WERI-Rb-1 (cell line): ENCODE results near the gene SESN2.
"Not testable (repeated sequence)": the region's sequence is repeated elsewhere in the genome, so short reads cannot be mapped to it uniquely, and the experiment has no call there.

Source experiments
- DNase-seq: peaks from one replicate; pipeline ENCODE4 v3.0.0-alpha.2; 2020
- H3K27ac ChIP-seq: fragments of 250-450 bp; sonication (Bioruptor Pico); 2 replicates; pipeline ENCODE4 v1.5.1; 2020; ENCODE audit warnings: mild to moderate bottlenecking, moderate library complexity
- H3K27me3 ChIP-seq: fragments of 250-450 bp; sonication (Bioruptor Pico); 2 replicates; pipeline ENCODE4 v1.5.1; 2021; ENCODE audit warnings: mild to moderate bottlenecking, low read depth, moderate library complexity; ENCODE audit not compliant: insufficient read depth, severe bottlenecking
- H3K36me3 ChIP-seq: fragments of 250-450 bp; sonication (Bioruptor Pico); 2 replicates; pipeline ENCODE4 v1.5.1; 2020; ENCODE audit warnings: mild to moderate bottlenecking, moderate library complexity
- H3K4me3 ChIP-seq: 2 replicates; pipeline ENCODE4 v1.5.1; 2011; ENCODE audit warnings: low read depth, mild to moderate bottlenecking, control low read depth, low read length
- H3K9me3 ChIP-seq: fragments of 250-450 bp; sonication (Bioruptor Pico); 2 replicates; pipeline ENCODE4 v1.5.1; 2021; ENCODE audit warnings: mild to moderate bottlenecking, moderate library complexity; ENCODE audit not compliant: severe bottlenecking
- CTCF ChIP-seq: IDR thresholded peaks from 2 replicates; pipeline ENCODE4 v1.5.1; 2011; ENCODE audit warnings: low read depth, mild to moderate bottlenecking, control low read depth, inconsistent platforms, low read length

SESN2 gene

GRCh38 chr1:28317014-28317413 is 57.7 kb downstream of the SESN2 start:
- H3K36me3 ChIP-seq = no peaks in the 10 kb centered on the region
- H3K9me3 ChIP-seq = no peaks in the 10 kb centered on the region
- TF ChIP-seq CTCF = no peak
- DNase-seq = no peak
- H3K27me3 ChIP-seq = no peaks in the 10 kb centered on the region
- H3K27ac ChIP-seq = no peak overlapping the region
- no peak overlapping the region for H3K4me3 ChIP-seq

GRCh38 chr1:28322194-28322593 is 62.9 kb downstream of the SESN2 start:
- no peak overlapping the region for H3K4me3 ChIP-seq
- H3K36me3 ChIP-seq = no peaks in the 10 kb centered on the region
- peak; percentile 84 for DNase-seq
- H3K27ac ChIP-seq = no peak overlapping the region
- no peaks in the 10 kb centered on the region for H3K9me3 ChIP-seq
- TF ChIP-seq CTCF = no peak
- H3K27me3 ChIP-seq = no peaks in the 10 kb centered on the region

GRCh38 chr1:28323720-28324119 is 64.4 kb downstream of the SESN2 start:
- Histone ChIP-seq H3K36me3 (no peaks in the 10 kb centered on the region), H3K27me3 (no peaks in the 10 kb centered on the region), H3K9me3 (no peaks in the 10 kb centered on the region), H3K4me3 (no peak overlapping the region), H3K27ac (peak overlapping the region; percentile 43)
- no peak for TF ChIP-seq CTCF
- peak; percentile 16 for DNase-seq

GRCh38 chr1:28326515-28326914 is 67.2 kb downstream of the SESN2 start:
- no peak for DNase-seq
- no peak for TF ChIP-seq CTCF
- no peak overlapping the region for H3K27ac ChIP-seq
- no peak overlapping the region for H3K4me3 ChIP-seq
- 0 out of 2 replicates have a peak, but pooled peaks cover 2% of the 10 kb centered on the region for H3K36me3 ChIP-seq
- no peaks in the 10 kb centered on the region for H3K9me3 ChIP-seq
- H3K27me3 ChIP-seq = no peaks in the 10 kb centered on the region

- Histone ChIP-seq H3K36me3 (0 out of 2 replicates have a peak, but pooled peaks cover 3% of the 10 kb centered on the region), H3K27ac (no peak overlapping the region), H3K4me3 (no peak overlapping the region), H3K9me3 (no peaks in the 10 kb centered on the region), H3K27me3 (no peaks in the 10 kb centered on the region)
- no peak for TF ChIP-seq CTCF
- no peak for DNase-seq
Measured at GRCh38 chr1:28326984-28327383, 67.7 kb downstream of the SESN2 start.

- DNase-seq, H3K9me3 ChIP-seq, H3K27ac ChIP-seq, H3K27me3 ChIP-seq, H3K36me3 ChIP-seq, H3K4me3 ChIP-seq: not testable (repeated sequence)
Measured at GRCh38 chr1:28327431-28327830, 68.1 kb downstream of the SESN2 start.
